HEK293 (cell line): ENCODE measurements around the gene GRAPL.
"Not testable (repeated sequence)": the region's sequence is repeated elsewhere in the genome, so short reads cannot be mapped to it uniquely, and the experiment has no call there.

Experiments
- CTCF ChIA-PET: fragments of 350-600 bp; formaldehyde crosslinking; extraction: SDS; loops from one replicate; lab custom pipeline; 2021; ENCODE audit warnings: antibody characterized with exemption; lab: Yijun Ruan, JAX
- POLR2A ChIA-PET: fragments of 300-600 bp; formaldehyde crosslinking; extraction: SDS; loops from one replicate; lab custom pipeline; 2020; ENCODE audit warnings: antibody characterized with exemption, inconsistent platforms; lab: Yijun Ruan, JAX
- H3K27ac ChIP-seq: fragments of 200-500 bp; sonication (Bioruptor generic); 2 replicates; pipeline ENCODE4 v1.5.1; 2014; ENCODE audit warnings: low read depth, low read length, control low read depth, inconsistent platforms; ENCODE audit errors: extremely low read depth
- H3K36me3 ChIP-seq, 2 experiments: fragments of 200-500 bp in 1 of 2; sonication (Bioruptor generic) in 1 of 2; 1 replicate in 1 of 2; 2 replicates in 1 of 2; pipeline ENCODE4 v1.5.1; 2014 to 2017; ENCODE audit warnings: inconsistent platforms in 2 of 2, low read length in 2 of 2; ENCODE audit not compliant: control insufficient read depth in 2 of 2, insufficient read depth in 1 of 2
- H3K4me1 ChIP-seq: fragments of 200-500 bp; sonication (Bioruptor generic); 2 replicates; pipeline ENCODE4 v1.5.1; 2014; ENCODE audit warnings: mild to moderate bottlenecking, low read length, inconsistent platforms; ENCODE audit not compliant: control insufficient read depth, insufficient read depth
- H3K4me3 ChIP-seq: 2 replicates; pipeline ENCODE4 v1.5.1; 2011; ENCODE audit warnings: low read depth, mild to moderate bottlenecking, control low read depth, low read length, moderate library complexity
- H3K9me3 ChIP-seq: fragments of 200-500 bp; sonication (Bioruptor generic); 2 replicates; pipeline ENCODE4 v1.5.1; 2014; ENCODE audit warnings: low read depth, low read length, inconsistent platforms; ENCODE audit not compliant: control insufficient read depth, insufficient read depth
- ZNF341 ChIP-seq: fragments of 450-650 bp; formaldehyde crosslinking; IDR thresholded peaks from 2 replicates; pipeline ENCODE4; 2016; ENCODE audit warnings: low read depth, missing biosample characterization, missing genetic modification characterization

The GRAPL gene

DNA sequence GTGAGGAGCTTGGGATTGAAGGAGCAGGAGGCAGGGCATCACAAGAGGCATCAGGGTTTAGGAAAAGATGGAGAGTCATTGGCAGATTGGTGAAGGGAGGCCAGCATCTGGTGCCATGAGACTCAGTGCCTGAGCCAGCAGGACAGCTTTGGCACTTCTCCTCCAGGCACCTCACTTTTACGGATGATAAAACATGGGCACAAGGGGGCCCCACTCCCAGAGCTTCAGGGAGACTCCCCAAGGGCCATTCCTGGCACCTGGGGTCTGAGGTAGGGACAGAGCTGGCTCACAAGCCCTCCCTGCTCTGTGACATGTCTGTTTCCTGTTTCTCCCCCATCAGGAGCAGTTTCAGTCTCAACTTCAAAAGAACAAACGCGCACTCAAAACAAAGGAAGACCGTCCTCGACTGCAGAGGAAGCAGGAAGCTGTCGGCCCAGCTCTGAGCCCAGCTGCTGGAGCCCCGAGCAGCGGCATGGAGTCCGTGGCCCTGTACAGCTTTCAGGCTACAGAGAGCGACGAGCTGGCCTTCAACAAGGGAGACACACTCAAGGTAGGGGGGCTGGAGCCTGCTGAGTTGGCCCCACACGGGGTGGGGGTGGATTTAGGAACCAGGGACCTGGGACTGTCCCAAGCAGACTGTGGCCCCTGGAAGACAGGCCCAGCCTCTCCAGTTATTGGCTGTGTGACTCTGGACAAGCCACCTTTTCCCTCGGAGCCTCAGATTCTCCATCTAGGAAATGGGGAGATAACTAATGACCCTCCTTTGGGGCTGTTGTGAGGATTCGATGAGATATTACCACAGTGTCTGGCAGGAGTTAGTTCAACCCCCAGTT is at the start of gene GRAPL:
GRAPL (plus strand) TSS at position 442 of the 833 bp plus-strand sequence; CDS start at position 473, 31 bp downstream.
- H3K9me3 ChIP-seq, POLR2A ChIA-PET, H3K27ac ChIP-seq, H3K36me3 ChIP-seq, H3K4me1 ChIP-seq, H3K4me3 ChIP-seq, CTCF ChIA-PET: not testable (repeated sequence)

DNA sequence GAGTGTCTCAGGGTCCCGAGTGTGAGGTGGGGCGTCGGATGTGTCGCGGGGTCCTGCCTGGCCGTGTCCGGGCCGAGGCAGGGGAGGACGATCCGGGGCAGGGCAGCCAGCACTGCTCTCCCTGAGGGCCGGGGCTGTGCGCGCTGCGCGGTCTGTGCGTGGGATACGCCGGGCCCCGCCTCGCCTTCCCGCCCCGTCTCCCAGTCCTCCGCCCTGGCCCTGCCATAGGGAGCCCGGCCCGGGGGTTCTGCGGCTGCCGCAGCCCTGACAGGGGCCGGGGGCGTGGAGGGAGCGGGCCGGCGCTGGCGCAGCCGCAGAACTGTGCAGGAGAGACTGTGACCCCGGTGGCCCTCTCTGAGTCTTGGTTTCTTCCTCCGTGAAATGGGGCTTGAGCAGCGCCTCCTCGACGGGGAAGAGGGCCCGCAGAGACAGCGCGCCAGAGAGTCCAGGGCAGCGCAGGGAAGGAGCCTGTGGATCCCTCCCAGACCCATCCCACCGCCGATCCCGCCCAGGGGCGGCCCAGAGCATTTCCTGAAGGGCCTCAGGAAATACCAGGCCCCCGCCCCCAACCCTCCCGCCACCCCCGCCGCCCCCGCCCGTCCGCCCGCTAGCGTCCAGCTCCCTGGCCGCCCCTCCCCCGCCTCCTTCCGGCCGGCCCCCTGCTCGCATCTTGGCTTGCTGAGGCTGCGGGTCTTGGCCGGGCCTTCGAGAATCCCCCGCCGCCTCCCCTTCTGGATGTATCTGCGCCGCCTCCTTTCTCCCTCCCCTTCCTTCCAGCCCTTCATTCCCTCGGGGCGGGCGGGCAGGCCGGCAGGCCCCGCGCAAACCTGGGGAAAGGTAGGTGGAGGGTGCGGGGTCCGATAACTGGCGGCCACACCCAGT is 38.3 kb upstream of the GRAPL start:
- peak overlapping the region; percentile 19; the same call in 1 of the 2 replicates for H3K4me3 ChIP-seq
- POLR2A ChIA-PET, H3K9me3 ChIP-seq, CTCF ChIA-PET, H3K27ac ChIP-seq, H3K36me3 ChIP-seq, H3K4me1 ChIP-seq: not testable (repeated sequence)

- H3K4me3 ChIP-seq, H3K4me1 ChIP-seq, POLR2A ChIA-PET, CTCF ChIA-PET, H3K9me3 ChIP-seq, H3K36me3 ChIP-seq, H3K27ac ChIP-seq: not testable (repeated sequence)
Observed at GRCh38 chr17:19090058-19090772, 37.2 kb upstream of the GRAPL start.

- POLR2A ChIA-PET, H3K4me1 ChIP-seq, H3K36me3 ChIP-seq, H3K27ac ChIP-seq, H3K4me3 ChIP-seq, H3K9me3 ChIP-seq, CTCF ChIA-PET: not testable (repeated sequence)
Observed at GRCh38 chr17:19092737-19093683, 34.4 kb upstream of the GRAPL start.

- POLR2A ChIA-PET, H3K36me3 ChIP-seq, H3K27ac ChIP-seq, CTCF ChIA-PET, H3K9me3 ChIP-seq, H3K4me1 ChIP-seq, H3K4me3 ChIP-seq: not testable (repeated sequence)
Observed at GRCh38 chr17:19093684-19094438, 33.5 kb upstream of the GRAPL start.

DNA sequence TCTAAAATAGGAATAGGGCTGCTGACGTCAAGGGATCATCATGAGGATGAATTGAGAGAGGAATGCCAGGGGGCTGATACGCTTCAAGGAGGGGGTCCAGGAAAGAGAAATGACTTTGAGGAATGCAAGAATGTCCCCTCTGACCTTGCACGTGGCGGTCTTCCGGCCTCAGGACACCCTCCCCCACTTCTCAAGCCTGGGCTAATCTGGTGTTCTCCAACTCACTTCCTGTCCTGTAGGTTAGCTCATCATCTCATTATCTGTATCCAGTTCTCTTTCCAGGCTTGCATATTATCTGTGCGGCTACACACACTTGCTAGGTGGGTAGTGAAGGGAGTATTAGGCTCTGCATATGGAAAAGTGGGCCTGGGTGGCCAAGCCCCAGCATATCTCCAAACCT is 18.9 kb upstream of the GRAPL start:
- CTCF ChIA-PET, H3K36me3 ChIP-seq, POLR2A ChIA-PET, H3K27ac ChIP-seq, H3K4me3 ChIP-seq, H3K4me1 ChIP-seq, H3K9me3 ChIP-seq: not testable (repeated sequence)
- peak; percentile 51 for TF ChIP-seq ZNF341 (tag by site-specific recombination)

GRCh38 chr17:19110189-19111097 is 16.9 kb upstream of the GRAPL start:
- H3K9me3 ChIP-seq, H3K36me3 ChIP-seq, H3K27ac ChIP-seq, H3K4me3 ChIP-seq, H3K4me1 ChIP-seq, POLR2A ChIA-PET, CTCF ChIA-PET: not testable (repeated sequence)
